C4-2B (cell line): ENCODE results near the gene DEPDC1B.
"Not testable (repeated sequence)": the region's sequence is repeated elsewhere in the genome, so short reads cannot be mapped to it uniquely, and the experiment has no call there.

Source experiments
- H3K27ac ChIP-seq: fragments of 450-650 bp; 2 replicates; pipeline ENCODE4 v1.5.1; 2017
- CTCF ChIP-seq: fragments of 450-650 bp; conservative IDR thresholded peaks from 2 replicates; pipeline ENCODE4 v1.5.1; 2017; ENCODE audit warnings: mild to moderate bottlenecking
- ZFX ChIP-seq: fragments of 450-650 bp; IDR thresholded peaks from 2 replicates; pipeline ENCODE4 v1.6.1; 2017

The DEPDC1B gene

GRCh38 chr5:60699609-60700415 is at the start of gene DEPDC1B:
DEPDC1B (minus strand) TSS chr5:60700166; CDS start chr5:60700093, 73 bp downstream.
- TF ChIP-seq ZFX (peak; percentile 76), CTCF (peak; percentile 36)
- peak within 1 kb of the TSS; percentile 78 for H3K27ac ChIP-seq

- TF ChIP-seq CTCF = no peak
- no peak for TF ChIP-seq ZFX
- H3K27ac ChIP-seq = no peak overlapping the region
These were observed 44.7 kb upstream of the DEPDC1B start for GRCh38 chr5:60744682-60745081.

- no peak for TF ChIP-seq CTCF
- no peak for TF ChIP-seq ZFX
- H3K27ac ChIP-seq = no peak overlapping the region
These were observed 43.7 kb upstream of the DEPDC1B start for GRCh38 chr5:60743511-60744314.

- no peak for TF ChIP-seq CTCF
- TF ChIP-seq ZFX = no peak
- H3K27ac ChIP-seq = no peak overlapping the region
These were observed 40.4 kb upstream of the DEPDC1B start for GRCh38 chr5:60740322-60740721.

- TF ChIP-seq ZFX (no peak), CTCF (no peak)
- H3K27ac ChIP-seq = no peak overlapping the region
These were observed 39.0 kb upstream of the DEPDC1B start for GRCh38 chr5:60738933-60739332.

GRCh38 chr5:60738461-60738860 is 38.5 kb upstream of the DEPDC1B start:
- TF ChIP-seq CTCF (no peak), ZFX (no peak)
- no peak overlapping the region for H3K27ac ChIP-seq

- H3K27ac ChIP-seq = not testable (repeated sequence)
These were observed 30.9 kb upstream of the DEPDC1B start for GRCh38 chr5:60730858-60731257.
